UCSD-AML1 (cell line): ENCODE measurements around the gene NR2F6.
A peak's percentile ranks its signal among the peaks of the same experiment; 100 is the strongest.

ENCODE experiments used
- DNase-seq: peaks from one replicate; lab custom pipeline; 2025; ENCODE audit not compliant: unreplicated experiment; lab: John Stamatoyannopoulos, UW

NR2F6 gene

DNA sequence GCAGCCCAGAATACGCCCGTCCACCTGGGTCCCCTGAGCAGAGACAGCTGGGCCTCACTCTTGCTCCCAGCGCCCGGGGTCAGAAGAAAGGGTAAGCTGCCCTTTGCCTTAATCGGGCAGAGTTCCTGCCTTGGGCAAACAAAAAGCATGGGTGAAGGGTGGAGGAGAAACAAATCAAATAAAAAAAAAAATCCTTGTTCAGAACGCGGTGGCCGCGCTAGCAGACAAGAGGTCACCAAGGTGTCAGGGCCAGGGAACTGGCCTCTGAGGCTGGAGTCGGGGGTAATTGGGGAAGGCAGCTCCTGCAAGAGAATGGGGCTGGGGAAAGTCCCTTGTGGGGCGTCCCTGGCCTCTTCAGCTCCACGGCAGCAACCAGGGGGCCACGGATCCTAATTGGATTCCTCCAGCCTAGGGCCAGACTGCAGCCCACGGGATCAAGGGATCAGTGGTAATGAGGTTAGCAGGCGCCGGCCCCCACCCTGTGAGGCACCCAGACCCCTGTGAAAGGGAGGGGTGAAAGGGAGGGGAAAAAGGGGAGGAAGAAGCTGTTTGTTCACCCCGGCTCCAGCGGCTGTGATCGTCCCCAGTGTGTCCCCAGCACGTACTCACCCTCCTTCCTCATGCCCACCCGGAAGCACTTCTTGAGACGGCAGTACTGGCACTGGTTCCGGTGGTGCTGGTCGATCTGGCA is 5.5 kb downstream of the NR2F6 start:
- no peak for DNase-seq

DNA sequence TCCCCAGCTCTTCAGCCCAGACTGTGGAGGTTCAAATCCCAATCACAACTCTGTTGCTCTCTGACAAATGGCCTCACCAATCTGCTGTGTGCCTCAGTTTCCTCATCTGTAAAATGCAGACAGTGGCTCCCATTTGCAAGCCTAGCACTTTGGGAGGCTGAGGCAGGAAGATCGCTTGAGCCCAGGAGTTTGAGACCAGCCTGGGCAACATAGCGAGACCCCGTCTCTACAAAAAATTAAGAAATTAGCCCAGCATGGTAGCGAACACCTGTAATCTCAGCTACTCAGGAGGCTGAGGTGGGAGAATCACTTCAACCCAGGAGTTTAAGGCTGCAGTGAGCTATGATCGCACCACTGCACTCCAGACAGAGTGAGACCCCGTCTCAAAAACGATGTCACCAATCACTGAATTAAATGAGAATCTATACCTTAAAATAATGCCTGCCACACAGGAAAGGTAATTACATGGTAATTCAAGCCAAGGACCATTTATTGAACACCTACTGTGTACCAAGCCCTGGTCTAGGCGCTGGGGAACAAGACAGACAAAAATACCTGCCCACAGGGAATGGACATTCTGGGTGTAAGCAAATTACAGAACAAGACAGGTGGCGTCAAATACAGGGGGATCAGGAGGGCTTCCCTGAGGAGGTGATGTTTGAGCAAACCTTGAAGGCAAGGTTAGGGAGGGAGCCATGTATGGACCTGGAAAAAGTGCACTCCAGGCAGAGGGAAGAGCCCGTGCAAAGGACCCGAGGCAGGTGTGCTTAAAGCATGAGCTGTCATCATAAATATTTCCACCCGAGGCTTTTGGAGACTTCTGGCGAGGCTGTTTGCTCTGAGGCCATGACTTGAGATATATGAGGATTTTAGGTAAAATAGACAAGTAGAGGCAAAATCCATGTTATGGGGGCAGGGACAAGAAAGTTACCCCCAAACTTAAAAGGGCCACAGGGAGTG is 7.7 kb downstream of the NR2F6 start:
- no peak for DNase-seq

DNA sequence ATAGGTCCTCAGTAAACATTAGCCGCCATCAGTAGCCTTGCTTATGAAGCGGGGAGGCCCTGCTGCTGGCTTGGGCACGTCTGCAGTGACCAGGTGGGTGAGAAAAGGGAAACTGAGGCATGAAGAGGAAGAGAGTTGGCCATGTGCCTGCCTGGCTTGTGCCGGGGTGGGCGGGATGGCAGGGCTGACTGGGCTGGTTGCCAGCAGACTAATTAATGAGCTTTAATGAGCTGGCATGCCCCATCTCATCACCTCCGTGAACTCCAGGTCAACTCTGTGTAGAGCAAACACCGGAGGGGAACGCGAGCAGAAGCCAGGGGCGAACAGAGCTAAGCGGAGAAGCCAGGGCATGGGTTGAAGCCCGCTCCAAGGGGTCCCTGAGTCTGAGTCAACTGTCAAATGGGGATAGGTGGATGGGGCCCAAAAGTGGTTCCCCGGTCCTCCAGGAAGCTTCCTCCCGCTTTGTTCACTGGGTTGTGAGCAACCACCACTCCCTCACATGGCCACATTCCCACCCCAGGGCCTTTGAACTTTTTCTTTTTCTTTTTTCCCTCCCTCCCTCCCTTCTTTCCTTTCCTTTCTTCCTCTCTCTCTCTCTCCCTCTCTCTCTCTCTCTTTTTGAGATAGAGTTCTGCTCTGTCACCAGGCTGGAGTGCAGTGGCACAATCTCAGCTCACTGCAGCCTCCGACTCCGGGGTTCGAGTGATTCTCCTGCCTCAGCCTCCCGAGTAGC is 8.7 kb downstream of the NR2F6 start:
- DNase-seq, result no peak

DNA sequence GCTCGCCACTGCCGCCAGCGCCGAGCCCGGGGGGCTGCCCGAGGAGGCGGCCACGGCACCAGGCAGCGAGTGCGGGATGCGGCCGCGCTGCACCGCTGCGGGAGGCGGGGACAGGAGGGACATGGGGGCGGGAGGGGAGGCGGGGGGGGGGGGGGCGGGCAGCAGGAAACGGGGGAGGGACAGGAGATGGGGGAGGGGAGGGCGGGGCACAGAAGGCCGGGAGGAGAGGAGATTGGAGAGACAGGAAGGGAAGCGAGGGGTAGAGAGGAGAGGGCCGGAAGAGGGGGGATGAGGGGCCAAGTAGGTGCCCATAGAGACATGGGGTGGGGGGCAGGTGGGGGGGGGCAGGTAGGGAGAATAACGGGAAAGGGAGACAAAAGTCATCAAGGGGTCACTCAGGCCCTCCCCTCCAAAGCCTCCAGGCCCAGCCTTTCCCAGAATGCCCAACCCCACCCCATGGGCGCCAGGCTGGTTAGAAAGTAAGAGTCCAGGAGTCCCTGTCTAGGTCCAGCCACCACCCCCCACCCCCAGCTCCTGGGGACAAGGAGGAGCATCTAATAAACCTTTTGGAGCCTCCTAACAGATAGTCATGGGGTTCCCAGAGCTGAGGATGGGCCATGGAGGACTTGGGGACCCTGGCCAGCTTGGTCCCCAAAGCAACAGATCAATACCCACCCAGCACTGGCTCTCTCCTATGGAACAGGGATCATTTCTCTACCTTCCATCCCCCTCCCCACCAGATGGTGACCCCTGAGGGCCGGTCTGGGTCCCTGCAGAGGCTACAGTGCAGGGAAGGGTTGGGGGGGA is 9.5 kb downstream of the NR2F6 start:
- no peak for DNase-seq

DNA sequence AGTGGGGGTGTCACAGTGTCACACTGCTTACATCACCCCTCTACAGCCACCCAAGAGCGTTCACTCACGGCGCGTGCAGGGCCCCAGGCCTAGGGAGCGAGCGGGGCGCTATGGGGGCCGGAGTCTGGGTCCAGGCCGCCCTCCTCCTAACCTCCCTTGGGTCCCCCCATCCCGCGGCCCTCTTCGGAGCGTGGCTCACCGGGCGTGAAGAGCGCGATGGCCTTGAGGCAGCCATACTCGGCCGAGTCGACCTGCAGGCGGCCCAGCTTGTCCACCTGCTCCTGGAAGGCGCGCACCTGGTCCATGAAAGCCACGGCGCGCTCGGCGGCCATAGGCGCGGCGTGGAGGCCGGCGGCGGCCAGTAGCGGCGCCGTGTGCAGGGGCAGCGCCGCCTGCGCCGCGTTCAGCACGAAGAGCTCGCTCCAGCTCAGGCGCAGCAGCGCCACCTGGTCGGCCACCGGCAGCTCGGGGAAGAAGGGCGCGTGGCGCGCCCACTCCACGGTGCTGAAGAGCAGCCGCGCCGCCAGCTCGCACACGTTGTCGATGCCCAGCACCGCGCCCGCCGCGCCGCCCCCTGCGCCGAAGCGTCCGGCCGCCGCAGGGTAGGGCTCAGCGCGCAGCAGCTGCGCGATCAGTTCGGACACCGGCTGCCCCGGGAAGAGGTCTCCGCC is 10.3 kb downstream of the NR2F6 start:
- peak; percentile 86 for DNase-seq

DNA sequence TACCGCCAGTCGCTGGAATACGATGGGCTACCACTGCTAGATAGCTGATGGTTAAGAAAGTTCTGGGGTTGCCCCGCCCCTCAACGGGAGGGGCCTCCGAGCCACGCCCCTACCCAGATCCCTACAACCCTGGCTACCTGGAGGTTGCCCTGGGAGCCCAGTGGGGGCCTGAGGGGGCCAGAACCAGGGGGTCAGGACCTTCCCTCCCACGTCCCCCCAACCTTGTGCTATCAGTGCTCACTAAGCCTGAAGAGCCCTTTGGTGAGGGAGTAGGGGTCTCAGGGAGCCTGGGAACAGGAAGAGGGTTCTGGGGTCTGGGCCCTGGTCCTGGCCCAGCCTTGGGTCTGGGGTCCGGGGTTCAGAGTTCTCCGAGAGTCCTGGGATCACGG is 10.8 kb downstream of the NR2F6 start:
- DNase-seq, result peak; percentile 71

DNA sequence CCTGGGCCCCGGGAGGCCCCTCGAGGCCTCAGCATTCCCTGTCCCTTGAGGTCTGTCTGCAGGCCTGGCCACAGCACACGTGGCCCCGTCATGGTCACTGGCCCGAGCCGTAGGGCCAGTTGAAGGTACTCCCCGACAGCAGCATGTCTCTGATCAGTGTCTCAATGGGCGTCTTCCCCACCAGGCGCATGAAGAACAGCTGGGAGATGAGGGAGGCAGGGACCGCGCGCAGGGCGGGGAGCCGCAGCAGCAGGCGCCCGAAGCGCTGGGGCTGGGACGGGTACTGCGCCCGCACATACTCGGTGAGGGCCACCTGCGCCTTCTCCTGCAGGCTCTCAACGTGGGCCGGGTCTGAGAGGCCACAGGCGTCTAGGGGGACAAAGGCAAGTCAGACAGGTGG is 13.5 kb downstream of the NR2F6 start:
- DNase-seq, result no peak

DNA sequence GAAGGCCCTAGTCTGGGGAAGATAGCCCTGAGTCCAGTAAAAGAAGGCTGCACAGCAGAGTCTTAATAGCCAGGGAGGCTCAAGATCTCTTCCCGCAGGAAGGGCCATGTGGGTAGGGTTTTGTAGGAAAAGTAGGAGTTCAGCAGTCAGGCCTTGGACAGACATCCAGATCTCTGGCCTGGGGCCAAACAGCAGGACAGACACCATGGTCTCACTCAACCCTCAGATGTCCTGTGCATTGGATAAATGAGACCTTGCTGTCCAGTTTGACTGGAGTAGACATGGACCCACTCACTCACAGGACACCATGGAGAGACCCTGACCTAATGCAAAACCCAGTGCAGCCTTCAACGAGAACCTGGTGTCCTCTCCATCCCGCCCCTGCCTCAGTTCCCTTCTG is 15.8 kb downstream of the NR2F6 start:
- no peak for DNase-seq

DNA sequence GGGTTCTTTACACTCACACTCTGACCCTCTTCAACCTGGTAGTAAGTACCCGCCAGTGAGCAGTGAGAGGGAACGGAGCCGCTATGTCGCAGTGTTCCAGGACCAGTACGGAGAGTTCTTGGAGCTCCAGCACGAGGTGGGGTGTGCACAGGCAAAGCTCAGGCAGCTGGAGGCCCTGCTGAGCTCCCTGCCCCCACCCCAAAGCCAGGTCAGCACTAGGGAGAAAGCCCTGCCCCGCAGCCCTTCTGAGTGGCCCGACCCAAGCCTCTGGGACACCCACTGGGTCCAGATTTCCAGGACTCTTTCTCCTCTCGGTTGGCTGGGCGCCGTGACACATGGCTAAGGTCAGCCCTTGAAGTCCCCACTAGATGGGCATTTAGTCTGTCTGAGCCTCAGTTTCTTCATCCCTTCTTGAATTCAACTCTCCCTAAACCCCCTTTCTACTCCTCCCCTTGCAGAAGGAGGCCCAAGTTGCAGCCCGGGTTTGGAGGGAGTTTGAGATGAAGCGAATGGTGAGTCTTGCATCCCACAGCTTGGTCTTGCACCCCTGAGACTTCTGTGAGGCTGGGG is 17.8 kb downstream of the NR2F6 start:
- no peak for DNase-seq

DNA sequence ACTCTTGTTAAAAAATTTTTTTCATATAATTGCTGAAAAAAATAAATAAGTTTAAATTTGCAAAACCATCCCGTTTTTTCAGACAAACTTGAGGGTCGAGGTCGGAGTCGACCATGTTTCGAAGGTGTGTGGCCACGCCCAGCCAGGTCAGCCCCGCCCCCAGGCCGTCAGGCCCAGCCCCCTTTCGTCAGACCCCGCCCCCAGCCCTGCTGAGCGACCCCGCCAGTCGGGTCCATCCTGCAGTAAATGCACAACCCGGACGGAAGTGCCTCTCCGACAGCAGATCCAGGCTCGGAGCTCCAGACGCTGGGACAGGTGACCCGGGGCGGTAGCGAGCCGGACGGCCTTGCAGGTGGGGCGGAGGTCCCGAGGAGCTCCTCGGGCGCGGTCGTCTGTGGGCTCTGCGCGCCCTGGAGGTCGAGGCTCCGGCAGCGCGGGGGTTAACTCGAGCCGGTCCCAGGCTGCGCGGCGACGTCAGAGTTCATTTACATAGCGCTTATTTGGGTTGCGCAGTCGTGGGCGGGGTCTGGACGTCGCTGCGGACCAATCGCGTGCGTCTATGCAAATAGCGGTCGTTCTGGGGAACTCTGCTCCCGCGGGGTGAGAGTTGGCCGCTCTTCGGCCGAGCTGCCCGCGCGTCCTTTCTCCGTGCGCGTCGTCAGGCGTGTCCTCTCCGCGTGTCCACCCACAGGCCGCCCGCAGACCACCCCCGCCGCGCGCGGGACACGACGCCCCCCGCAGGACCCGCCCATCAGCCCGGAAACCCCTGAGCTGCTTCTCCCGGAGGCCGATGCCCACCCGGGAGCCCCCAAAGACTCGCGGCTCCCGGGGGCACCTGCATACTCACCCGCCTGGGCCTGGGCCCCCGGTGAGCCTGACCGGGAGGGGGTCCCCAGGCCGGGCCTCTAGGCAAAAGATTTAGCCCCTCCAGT is 19.5 kb downstream of the NR2F6 start, which contains the start of gene OCEL1:
Gene OCEL1, plus strand, starts transcription at position 225 of the 932 bp plus-strand sequence. Its CDS starts 22 bp downstream, at position 247.
- peak; percentile 98 for DNase-seq

DNA sequence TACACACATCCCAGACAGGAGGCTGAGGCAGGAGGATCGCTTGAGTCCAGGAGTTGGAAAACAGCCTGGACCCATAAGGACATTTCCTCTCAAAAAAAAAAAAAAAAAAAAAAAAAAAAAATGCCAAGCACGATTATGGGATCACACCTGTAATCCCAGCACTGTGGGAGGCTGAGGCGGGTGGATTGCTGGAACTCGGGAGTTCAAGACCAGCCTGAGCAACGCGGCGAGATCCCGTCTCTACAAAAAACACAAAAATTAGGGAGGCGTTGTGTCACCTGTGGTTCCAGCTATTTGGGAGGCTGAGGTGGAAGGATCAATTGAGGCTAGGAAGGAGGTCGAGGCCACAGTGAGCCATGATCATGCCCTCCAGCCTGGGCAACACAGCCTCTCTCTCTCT is 20.7 kb downstream of the NR2F6 start:
- DNase-seq, result no peak

DNA sequence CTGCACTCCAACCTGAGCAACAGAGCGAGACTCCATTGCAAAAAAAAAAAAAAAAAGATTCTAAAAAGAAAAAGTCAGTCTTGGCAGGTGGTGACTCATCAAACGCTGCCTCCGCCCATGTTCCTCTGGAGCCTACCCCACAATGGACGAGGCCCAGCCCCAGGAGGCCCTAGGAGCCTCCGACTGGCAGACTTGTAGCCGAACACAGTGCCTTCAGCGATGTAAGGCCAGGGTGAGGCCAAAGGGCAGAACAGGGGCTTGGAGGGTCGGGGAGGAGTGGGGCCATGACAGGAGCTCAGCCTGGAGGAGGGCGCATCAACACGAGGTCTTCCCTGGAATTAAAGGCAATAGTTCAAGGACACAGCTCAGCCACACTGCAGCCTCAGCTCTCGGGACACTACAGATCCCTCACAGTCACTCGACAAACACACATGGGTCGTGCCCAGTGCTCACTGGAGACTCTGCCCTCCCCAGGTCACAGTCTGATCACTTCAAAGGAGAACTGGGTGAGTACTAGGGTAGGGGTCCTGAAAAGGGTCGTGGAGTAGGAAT is 25.4 kb downstream of the NR2F6 start:
- no peak for DNase-seq

DNA sequence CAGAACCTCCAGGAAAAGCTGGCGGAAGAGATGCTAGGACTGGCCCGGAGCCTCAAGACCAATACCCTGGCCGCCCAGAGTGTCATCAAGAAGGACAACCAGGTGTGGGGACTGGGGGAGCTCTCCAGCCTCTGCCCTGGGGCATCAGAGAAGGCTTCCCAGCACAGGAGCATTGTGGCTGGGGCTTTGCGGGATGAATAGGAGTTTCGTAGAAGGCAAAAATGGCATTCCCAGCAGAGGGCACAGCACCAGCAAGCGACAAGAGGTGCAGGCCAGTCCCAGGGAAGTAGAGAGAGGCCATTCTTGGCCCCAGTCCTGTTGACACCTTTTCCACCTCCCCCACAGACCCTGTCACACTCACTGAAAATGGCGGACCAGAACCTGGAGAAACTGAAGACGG is 26.4 kb downstream of the NR2F6 start:
- no peak for DNase-seq

DNA sequence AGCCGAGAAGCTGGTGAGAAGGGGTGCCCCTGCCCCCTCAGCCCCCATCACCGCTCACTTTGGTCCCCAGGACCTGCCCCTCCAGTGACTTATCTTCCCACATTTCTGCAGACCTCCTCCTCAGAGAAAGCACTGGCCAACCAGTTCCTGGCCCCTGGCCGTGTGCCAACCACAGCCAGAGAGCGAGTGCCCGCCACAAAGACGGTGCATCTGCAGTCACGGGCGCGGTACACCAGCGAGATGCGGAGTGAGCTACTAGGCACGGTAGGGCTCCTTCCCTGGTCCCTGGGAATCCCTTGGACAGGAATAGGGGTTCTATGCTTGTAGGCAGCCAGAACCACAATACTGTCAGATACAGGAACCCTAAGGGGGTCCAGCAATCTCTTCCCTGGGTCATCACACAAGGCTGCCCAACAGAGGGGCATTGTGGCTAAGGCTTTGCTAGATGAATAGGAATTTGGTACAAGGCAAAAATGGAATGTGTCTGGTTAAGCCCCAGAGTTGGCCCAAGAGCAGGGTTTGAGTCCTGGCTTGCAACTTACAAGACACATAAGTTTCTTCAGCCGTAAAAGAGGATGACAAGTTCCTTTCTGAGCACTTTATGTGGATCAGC is 29.6 kb downstream of the NR2F6 start:
- no peak for DNase-seq

DNA sequence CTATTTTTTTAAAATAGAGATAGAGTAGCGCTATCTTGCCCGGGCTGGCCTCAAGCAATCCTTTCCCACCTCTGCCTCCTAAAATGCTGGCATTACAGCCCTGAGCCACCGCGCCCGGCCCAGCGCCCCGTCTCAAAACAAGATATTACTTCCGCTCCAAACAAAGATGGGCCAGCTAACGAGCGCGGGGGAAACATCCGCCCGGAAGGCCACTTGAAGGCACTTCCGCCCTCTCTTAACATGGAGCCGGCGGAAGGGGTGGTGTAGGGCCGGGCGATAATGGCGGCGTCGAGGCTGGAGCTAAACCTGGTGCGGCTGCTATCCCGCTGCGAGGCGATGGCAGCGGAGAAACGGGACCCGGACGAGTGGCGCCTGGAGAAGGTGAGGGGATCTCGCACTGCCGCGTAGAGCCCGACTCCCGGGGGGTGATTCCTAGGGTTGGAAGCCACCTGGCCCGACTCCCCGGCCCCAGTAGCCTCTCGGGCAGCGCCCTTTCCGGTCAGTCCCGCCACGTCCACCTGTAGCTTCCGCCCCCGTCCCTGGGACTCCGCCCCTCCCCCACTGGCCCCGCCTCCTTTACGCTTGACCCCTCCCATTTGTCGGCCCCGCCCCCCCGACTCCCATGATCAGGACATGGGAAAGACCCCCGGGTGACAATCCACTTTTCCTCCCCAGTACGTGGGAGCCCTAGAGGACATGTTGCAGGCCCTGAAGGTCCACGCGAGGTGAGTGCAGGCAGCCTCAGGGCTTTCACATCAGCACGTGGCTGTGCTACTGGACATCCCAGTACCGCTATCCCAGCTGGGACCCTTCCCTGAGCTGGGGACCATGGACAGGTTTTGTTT is 30.4 kb downstream of the NR2F6 start, which contains the start of gene USE1:
Gene USE1, plus strand, starts transcription at position 231 of the 845 bp plus-strand sequence. Its CDS starts 49 bp downstream, at position 280.
- peak; percentile 89 for DNase-seq

DNA sequence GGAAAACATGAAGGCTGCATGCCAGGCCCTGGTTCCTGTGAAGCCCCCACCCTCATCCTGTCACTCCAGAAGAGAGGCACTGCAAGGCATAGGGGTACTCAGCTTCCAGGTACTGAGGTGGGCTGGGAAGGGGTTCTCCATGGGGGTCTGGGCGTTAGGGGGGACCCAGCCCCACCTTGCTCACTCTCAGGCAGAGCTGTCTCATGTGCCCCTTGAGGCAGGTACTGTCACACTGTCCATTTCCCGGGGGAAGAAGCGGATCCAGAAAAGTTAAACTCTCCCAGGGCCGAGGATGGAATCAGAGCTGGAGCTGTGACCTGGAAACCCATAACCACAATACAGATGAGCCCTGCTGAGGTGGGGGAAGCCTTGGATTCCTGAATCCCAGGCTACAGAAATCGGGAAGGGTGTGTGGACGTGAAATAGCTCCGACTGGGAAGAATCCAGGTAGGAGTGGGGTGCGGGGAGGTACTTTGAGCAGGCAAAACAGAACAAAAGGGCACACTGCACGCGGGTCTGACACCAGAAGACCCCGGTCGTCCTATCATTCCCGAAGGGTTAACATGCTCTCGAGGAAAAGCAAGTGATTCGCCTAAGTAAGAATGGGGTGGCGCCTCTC is 31.1 kb downstream of the NR2F6 start:
- DNase-seq, result no peak
